Suprapubic skin (tissue), 3 donors: ENCODE measurements around the gene NKX2-3.

Experiments
- POLR2AphosphoS5 ChIP-seq, 3 donors: sonication (generic); formaldehyde crosslinking; IDR thresholded peaks; one replicate each; pipeline ENCODE4 v1.6.1; 2017; ENCODE audit warnings: antibody characterized with exemption in 3 of 3
- TF ChIP-seq, protein P1 (sequence below), 2 donors: fragments of 200-600 bp in 1 of 2; fragments of 450-650 bp in 1 of 2; sonication (generic) in 1 of 2; IDR thresholded peaks; one replicate each; pipeline ENCODE4 v1.5.1; 2016 to 2019; ENCODE audit warnings: antibody characterized with exemption in 2 of 2, mild to moderate bottlenecking in 1 of 2, moderate library complexity in 1 of 2

DNA sequence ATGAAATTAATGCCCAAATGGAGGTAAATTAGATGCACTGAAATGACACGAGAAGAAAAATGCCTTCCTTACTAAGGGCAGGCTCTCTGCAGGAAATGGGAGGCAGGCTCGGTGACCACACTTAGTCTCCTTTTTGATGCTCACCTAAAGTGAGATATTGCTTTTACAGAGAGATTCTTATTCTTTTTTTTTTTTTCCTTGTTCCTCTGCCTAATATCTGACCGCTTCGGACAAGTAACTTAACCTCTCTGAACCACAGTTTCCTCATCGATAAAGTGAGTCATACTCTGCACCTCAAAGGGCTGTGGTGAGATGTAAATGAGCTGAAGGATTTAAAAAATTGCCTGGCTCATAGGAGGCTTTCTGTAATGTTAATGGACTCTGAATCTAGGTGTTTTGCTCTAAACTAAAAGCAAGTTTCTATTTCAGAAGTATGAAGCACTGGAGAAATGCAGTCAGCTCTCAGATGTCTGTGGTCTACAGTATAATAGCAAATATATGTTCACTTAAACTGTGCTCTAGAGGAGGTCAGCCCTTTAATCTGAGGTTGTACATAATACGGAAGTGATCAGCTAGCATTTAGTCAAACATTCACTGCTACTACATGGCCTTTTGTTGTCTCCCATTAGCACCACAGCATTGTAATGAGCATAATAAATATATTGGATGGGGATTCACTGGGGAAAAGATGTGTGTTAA lies 23.2 kb downstream of the NKX2-3 start:
- TF ChIP-seq, protein P1, sequence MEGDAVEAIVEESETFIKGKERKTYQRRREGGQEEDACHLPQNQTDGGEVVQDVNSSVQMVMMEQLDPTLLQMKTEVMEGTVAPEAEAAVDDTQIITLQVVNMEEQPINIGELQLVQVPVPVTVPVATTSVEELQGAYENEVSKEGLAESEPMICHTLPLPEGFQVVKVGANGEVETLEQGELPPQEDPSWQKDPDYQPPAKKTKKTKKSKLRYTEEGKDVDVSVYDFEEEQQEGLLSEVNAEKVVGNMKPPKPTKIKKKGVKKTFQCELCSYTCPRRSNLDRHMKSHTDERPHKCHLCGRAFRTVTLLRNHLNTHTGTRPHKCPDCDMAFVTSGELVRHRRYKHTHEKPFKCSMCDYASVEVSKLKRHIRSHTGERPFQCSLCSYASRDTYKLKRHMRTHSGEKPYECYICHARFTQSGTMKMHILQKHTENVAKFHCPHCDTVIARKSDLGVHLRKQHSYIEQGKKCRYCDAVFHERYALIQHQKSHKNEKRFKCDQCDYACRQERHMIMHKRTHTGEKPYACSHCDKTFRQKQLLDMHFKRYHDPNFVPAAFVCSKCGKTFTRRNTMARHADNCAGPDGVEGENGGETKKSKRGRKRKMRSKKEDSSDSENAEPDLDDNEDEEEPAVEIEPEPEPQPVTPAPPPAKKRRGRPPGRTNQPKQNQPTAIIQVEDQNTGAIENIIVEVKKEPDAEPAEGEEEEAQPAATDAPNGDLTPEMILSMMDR (IDR thresholded peaks at IDR 0.05), result no peak
- no peak for TF ChIP-seq POLR2AphosphoS5 (IDR thresholded peaks at IDR 0.05)
